Activated CD8-positive, alpha-beta T cell treated with anti-CD3 and anti-CD28 coated beads, Interleukin-2, amount 10 ng/mL, durations not matched to agents 7 days and 5 days (primary cell): ENCODE measurements around the gene GUCY2C. TPM values are rescaled to one million over a fixed set of nuclear protein-coding genes. Genes with fewer than 3 reads are reported as not detected.
"Not testable (repeated sequence)": the region's sequence is repeated elsewhere in the genome, so short reads cannot be mapped to it uniquely, and the experiment has no call there.

Experiments
- ATAC-seq: fragments of 150-1000 bp; cut with Tn5 transposase; one replicate; pipeline ENCODE4 v1.10.0; 2021; ENCODE audit warnings: moderate library complexity
- CTCF ChIA-PET: fragments of 350-600 bp; sonication (Branson Sonifier 250); formaldehyde crosslinking; loops from one replicate; lab custom pipeline; 2021; ENCODE audit warnings: antibody characterized with exemption; lab: Charles Lee
- POLR2A ChIA-PET: fragments of 350-600 bp; sonication (Branson Sonifier 250); formaldehyde crosslinking; loops from one replicate; lab custom pipeline; 2021; ENCODE audit warnings: antibody characterized with exemption; lab: Charles Lee
- DNase-seq: peaks from one replicate; pipeline ENCODE4 v3.0.0-alpha.2; 2020
- H3K27ac Mint-ChIP-seq: one replicate; pipeline ENCODE4 v1.8.0; 2021; ENCODE audit warnings: mild to moderate bottlenecking, mixed read lengths
- H3K27me3 Mint-ChIP-seq: one replicate; pipeline ENCODE4 v1.8.0; 2021; ENCODE audit warnings: low read depth, mixed read lengths
- H3K36me3 Mint-ChIP-seq: one replicate; pipeline ENCODE4 v1.8.0; 2021; ENCODE audit warnings: low read depth, mixed read lengths
- H3K4me1 Mint-ChIP-seq: one replicate; pipeline ENCODE4 v1.8.0; 2021; ENCODE audit warnings: low read depth, mixed read lengths
- H3K4me3 Mint-ChIP-seq: one replicate; pipeline ENCODE4 v1.8.0; 2021; ENCODE audit warnings: mild to moderate bottlenecking, mixed read lengths
- H3K9me3 Mint-ChIP-seq: one replicate; pipeline ENCODE4 v1.8.0; 2022; ENCODE audit warnings: mixed read lengths; ENCODE audit not compliant: insufficient read depth
- total RNA-seq, 2 experiments: library from RNA; stranded (reverse); gene quantifications; one replicate each; pipeline ENCODE4 v1.2.3, GENCODE V29; 2021

The GUCY2C gene
- total RNA-seq, 2 experiments from 2014 or later, result not detected

GRCh38 chr12:14701809-14702568 is 5.6 kb upstream of the GUCY2C start:
- POLR2A ChIA-PET, result no interaction called here
- CTCF ChIA-PET, result no interaction called here

GRCh38 chr12:14700935-14701334 is 4.5 kb upstream of the GUCY2C start:
- ChIA-PET CTCF (no interaction called here), POLR2A (no interaction called here)
- no peak for DNase-seq
- Mint-ChIP-seq H3K4me3 (no peak overlapping the region), H3K4me1 (no peaks in the 10 kb centered on the region), H3K27ac (no peak overlapping the region), H3K36me3 (no peaks in the 10 kb centered on the region), H3K9me3 (no peaks in the 10 kb centered on the region), H3K27me3 (peaks cover 8% of the 10 kb centered on the region)
- ATAC-seq, result no peak

More at GRCh38 chr12:14701809-14702568, 5.6 kb upstream of the GUCY2C start:
- ATAC-seq (no peak), DNase-seq (no peak)
- Mint-ChIP-seq H3K4me3 (no peak overlapping the region), H3K4me1 (no peaks in the 10 kb centered on the region), H3K36me3 (no peaks in the 10 kb centered on the region), H3K9me3 (no peaks in the 10 kb centered on the region), H3K27ac (no peak overlapping the region), H3K27me3 (peaks cover 8% of the 10 kb centered on the region)

DNA sequence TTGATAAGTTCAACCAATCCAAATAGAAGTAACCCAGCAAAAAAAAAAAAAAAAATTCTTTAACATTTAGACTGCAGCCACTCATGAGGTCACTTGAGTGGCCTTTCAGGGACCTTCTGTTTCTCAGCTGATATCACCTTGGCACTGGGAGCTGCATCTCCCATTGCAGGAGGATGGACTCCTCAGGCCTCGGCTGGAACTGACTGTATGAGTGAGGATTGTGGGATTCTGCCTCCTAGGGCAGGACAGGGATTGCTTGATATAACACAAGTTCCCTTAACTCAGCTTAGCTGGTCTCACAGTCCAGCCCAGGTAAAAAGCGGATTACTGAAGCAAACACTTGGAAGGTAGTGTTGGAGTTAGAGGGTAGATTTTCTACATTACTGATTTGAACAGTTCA is 3.5 kb upstream of the GUCY2C start:
- POLR2A ChIA-PET, result no interaction called here
- CTCF ChIA-PET, result no interaction called here
- no peaks in the 10 kb centered on the region for H3K36me3 Mint-ChIP-seq
- DNase-seq (no peak), ATAC-seq (no peak)
- H3K27me3 Mint-ChIP-seq, result peaks cover 8% of the 10 kb centered on the region
- no peaks in the 10 kb centered on the region for H3K9me3 Mint-ChIP-seq
- H3K4me1 Mint-ChIP-seq, result no peaks in the 10 kb centered on the region
- no peak overlapping the region for H3K4me3 Mint-ChIP-seq
- H3K27ac Mint-ChIP-seq, result no peak overlapping the region

DNA sequence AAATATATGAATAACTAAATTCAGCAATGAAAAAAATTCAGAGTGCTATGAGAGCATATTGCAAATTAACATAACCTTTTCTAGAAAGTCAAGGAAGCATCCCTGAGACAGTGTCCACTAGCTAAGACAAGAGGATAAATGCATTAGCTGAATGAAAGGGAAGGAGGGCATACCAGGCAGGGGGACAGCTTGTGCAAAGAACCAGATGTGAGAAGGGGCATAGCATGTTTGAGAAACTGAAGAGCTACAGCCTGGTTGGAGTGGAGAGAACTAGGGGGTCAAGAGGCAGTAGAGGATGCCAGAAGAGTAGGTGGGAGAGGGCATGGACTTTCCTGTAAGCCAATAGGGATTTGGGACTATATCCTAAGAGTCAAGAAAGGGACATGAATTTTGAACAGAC is 2.2 kb upstream of the GUCY2C start:
- POLR2A ChIA-PET, result no interaction called here
- no peak for DNase-seq
- CTCF ChIA-PET, result interaction anchor here (1.3 kb wide), 1 partner anchor 524 kb away, joined by 3 read pairs; no protein-coding TSS in a partner anchor
- Mint-ChIP-seq H3K4me3 (no peak overlapping the region), H3K36me3 (no peaks in the 10 kb centered on the region), H3K9me3 (no peaks in the 10 kb centered on the region), H3K27me3 (peaks cover 14% of the 10 kb centered on the region), H3K27ac (no peak overlapping the region), H3K4me1 (no peaks in the 10 kb centered on the region)
- ATAC-seq, result no peak

DNA sequence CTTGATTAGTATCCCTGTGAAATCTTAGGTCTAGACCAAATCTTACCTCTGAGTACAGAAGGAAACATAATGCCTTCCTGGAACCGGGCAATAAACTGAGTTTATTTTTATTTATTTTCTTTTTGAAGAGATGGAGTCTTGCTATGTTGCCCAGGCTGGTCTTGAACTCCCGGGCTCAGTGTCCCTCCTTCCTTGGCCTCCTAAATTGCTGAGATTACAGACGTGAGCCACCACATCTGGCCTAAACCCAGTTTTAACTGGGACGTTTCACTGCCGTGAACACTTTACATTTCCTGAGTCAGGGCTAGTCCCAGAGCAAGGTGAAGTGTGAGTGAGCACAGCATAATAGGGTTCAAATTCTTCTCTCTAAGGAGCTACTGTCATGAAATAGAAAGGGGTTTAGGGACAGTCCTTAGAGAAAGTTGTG is 671 bp downstream of the GUCY2C start:
- ChIA-PET CTCF (no interaction called here), POLR2A (no interaction called here)
- Mint-ChIP-seq H3K27ac (no peak overlapping the region), H3K9me3 (no peaks in the 10 kb centered on the region), H3K4me1 (no peaks in the 10 kb centered on the region), H3K36me3 (no peaks in the 10 kb centered on the region), H3K4me3 (no peak overlapping the region), H3K27me3 (peaks cover 14% of the 10 kb centered on the region)
- DNase-seq, result no peak
- ATAC-seq, result no peak

DNA sequence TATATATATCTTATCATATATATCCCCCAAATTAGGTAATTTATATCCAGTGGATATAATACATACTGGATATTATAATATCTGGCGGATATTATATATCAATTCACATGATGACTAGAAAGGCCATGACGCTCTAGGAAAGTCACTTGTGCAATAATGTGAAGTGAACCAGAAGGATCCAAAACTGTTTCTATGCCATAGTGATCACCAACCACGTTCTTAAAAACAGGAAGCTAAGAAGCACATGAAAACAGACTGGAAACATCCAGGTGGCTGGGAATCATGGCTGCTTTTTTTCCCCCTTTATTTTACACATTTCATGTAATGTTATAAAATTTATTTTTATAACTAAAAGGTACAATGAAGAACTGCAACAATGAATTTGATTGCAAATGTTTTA is 1.4 kb downstream of the GUCY2C start:
- ChIA-PET CTCF (no interaction called here), POLR2A (no interaction called here)
- Mint-ChIP-seq H3K27ac (no peak overlapping the region), H3K36me3 (no peaks in the 10 kb centered on the region), H3K27me3 (peaks cover 8% of the 10 kb centered on the region), H3K4me1 (no peaks in the 10 kb centered on the region), H3K9me3 (no peaks in the 10 kb centered on the region), H3K4me3 (no peak overlapping the region)
- DNase-seq, result no peak
- ATAC-seq, result no peak

DNA sequence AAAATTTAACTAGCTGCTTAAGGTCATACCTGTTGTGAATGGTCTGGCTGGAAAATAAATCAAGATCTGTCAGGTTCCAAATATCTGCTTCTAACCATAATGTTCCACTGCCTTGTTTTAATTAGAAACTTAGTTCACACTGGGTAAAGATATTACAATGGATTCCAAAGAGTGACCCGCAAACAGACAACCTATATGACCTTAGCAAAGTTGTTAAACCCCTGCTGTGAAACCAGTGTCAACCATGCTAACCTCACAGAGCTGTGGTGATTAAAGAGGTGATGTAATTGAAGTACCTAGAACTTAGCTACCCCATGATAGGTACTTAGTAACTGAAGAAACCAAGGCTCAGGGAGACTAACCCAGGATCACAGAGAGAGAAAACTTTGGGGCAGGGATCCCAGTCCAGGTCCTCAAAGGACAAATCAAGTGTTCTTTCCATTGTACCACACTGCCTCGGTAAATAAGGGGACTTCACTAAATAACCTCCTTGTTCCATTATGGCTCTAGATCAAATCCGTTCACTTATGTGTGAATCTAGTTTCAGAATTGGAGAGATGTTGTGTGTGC is 2.2 kb downstream of the GUCY2C start:
- ATAC-seq (no peak), DNase-seq (no peak)
- Mint-ChIP-seq H3K4me3 (no peak overlapping the region), H3K27me3 (peaks cover 5% of the 10 kb centered on the region), H3K27ac (no peak overlapping the region), H3K9me3 (no peaks in the 10 kb centered on the region), H3K36me3 (no peaks in the 10 kb centered on the region), H3K4me1 (no peaks in the 10 kb centered on the region)
- ChIA-PET CTCF (interaction anchor here (1.5 kb wide), 1 partner anchor 22 kb away, joined by 3 read pairs; no protein-coding TSS in a partner anchor), POLR2A (interaction anchor here (0.6 kb wide), 1 partner anchor 76 kb away, joined by 3 read pairs; no protein-coding TSS in a partner anchor)

DNA sequence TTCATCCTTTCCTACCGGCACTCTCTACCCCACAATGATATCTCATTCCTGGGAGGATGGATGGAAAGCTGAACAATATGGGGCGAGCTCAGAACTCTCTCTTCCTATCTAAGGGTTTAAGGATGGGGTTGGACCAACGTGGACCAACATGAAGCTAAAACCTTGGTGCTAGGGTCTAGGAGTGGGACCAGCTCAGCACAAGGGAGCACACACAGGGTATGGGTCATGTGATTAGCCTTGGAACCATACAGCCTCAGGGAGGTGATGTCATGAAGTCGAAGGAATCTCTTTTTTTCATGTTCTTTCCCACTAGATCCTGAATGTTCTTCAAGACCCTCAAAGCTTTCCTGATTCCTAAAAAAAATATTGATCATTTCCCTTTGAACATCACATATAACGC is 3.3 kb downstream of the GUCY2C start:
- Mint-ChIP-seq H3K4me1 (no peaks in the 10 kb centered on the region), H3K9me3 (no peaks in the 10 kb centered on the region), H3K27ac (no peak overlapping the region), H3K27me3 (peaks cover 5% of the 10 kb centered on the region), H3K36me3 (no peaks in the 10 kb centered on the region), H3K4me3 (no peak overlapping the region)
- CTCF ChIA-PET, result interaction anchor here (1.5 kb wide), 1 partner anchor 23 kb away, joined by 3 read pairs; no protein-coding TSS in a partner anchor
- DNase-seq (no peak), ATAC-seq (no peak)
- POLR2A ChIA-PET, result no interaction called here

GRCh38 chr12:14691560-14691959 is 4.8 kb downstream of the GUCY2C start:
- Mint-ChIP-seq H3K36me3 (no peaks in the 10 kb centered on the region), H3K4me1 (no peaks in the 10 kb centered on the region), H3K27ac (no peak overlapping the region), H3K9me3 (no peaks in the 10 kb centered on the region), H3K27me3 (peaks cover 5% of the 10 kb centered on the region), H3K4me3 (no peak overlapping the region)
- POLR2A ChIA-PET, result no interaction called here
- DNase-seq, result no peak
- no peak for ATAC-seq
- CTCF ChIA-PET, result no interaction called here

DNA sequence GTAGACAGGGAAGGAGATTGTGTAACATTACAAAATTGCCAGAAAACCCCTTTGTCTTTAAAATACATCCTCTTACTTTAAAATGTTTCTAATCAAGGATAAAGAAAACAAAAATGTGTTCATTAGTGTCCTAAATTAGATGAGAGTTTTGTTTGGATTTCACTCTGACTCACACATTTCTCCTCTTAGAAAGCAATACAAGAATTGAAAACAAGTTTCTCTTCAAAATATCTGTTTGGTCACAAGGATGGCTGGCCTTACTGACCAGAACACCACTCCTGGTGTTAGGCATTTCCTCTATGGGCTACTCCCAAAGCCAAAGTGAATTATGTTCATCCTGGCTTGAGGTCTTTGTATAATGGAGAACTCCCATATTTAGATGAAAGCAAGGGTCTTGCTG is 6.4 kb downstream of the GUCY2C start:
- DNase-seq, result no peak
- Mint-ChIP-seq H3K9me3 (no peaks in the 10 kb centered on the region), H3K36me3 (no peaks in the 10 kb centered on the region), H3K4me3 (no peak overlapping the region), H3K4me1 (no peaks in the 10 kb centered on the region), H3K27me3 (peaks cover 5% of the 10 kb centered on the region), H3K27ac (no peak overlapping the region)
- CTCF ChIA-PET, result no interaction called here
- ATAC-seq, result no peak
- POLR2A ChIA-PET, result no interaction called here

DNA sequence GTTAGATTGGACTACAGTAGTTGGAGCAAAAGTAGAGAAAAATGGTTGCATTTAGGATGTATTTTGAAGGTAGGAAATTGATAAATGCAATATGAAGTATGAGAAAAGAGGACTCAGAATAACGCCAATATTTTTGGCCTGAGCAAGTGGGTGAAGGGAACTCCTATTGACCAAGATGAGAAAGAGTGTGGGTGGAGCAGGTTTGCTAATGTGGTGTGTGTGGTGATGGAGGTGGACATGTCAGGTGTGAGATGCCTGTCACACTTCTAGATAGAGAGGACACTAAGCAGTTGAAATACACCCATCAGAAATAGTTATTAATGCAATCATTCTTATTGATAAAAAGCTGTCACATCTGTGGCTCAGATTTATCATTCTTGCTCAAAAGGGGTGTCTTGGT is 7.3 kb downstream of the GUCY2C start:
- POLR2A ChIA-PET, result no interaction called here
- ATAC-seq (no peak), DNase-seq (no peak)
- no peaks in the 10 kb centered on the region for H3K4me1 Mint-ChIP-seq
- H3K9me3 Mint-ChIP-seq, result no peaks in the 10 kb centered on the region
- H3K4me3 Mint-ChIP-seq, result no peak overlapping the region
- CTCF ChIA-PET, result no interaction called here
- no peak overlapping the region for H3K27ac Mint-ChIP-seq
- no peaks in the 10 kb centered on the region for H3K36me3 Mint-ChIP-seq
- peaks cover 1% of the 10 kb centered on the region for H3K27me3 Mint-ChIP-seq

DNA sequence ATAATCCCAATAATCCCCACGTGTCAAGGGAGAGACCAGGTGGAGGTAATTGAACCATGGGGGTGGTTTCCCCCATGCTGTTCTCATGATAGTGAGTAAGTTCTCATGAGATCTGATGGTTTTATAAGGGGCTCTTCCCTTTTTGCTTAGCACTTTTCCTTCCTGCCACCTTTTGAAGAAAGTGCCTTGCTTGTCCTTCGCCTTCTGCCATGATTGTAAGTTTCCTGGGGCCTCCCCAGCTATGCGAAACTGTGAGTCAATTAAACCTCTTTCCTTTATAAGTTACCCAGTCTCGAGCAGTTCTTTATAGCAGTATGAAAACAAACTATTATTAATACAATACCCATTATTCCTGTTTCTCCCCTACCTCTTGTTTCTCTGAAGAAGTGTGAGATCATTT is 14.2 kb downstream of the GUCY2C start:
- H3K36me3 Mint-ChIP-seq, POLR2A ChIA-PET, DNase-seq, H3K9me3 Mint-ChIP-seq, H3K4me1 Mint-ChIP-seq, H3K4me3 Mint-ChIP-seq, H3K27me3 Mint-ChIP-seq, H3K27ac Mint-ChIP-seq, ATAC-seq, CTCF ChIA-PET: not testable (repeated sequence)
